Measurements from ENCODE around the gene MALL.
"Not testable (repeated sequence)": the region's sequence is repeated elsewhere in the genome, so short reads cannot be mapped to it uniquely, and the experiment has no call there.

Gene MALL

DNA sequence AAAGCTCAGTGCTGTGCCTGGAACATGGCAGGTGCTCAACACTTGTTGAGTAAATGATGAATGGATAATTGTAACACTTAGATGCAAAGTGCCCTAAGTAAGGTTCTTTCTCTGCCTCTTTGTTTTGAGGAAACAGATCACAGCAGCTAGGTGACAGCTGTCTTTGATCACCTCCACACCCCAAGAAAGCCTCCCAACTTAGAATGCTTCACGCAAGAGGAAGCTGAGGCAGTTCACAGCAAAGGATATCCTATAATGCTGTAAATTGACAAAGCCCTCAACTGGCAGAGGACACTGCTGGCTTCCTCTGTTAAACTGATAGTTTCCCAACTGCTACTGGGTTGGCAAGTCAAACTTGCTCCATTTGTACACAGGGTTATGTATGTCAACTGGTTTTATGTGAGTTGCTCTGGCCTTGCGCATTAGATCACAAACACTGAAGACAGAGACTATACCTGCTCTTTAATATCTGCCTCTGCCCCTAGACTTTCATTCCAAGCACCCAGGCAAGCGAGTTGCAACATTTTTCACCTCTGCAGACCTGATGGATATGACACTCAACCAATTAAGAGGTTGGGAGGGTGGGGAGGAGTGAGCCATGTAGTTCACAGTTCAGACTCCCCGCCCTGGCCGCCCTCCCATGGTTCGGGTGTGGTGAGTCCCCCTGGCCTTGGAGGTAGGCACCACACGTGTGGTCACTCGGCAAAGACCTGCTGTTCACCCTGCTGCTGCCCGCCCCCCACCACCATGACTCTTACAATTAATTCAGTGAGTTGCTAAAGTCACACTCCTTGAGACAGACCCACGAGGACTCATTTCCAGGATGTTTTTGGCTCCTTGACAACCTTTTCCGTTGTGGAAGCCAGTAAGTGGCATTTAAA, 4.8 kb upstream of the MALL start:
- DNase-seq: no peak

DNA sequence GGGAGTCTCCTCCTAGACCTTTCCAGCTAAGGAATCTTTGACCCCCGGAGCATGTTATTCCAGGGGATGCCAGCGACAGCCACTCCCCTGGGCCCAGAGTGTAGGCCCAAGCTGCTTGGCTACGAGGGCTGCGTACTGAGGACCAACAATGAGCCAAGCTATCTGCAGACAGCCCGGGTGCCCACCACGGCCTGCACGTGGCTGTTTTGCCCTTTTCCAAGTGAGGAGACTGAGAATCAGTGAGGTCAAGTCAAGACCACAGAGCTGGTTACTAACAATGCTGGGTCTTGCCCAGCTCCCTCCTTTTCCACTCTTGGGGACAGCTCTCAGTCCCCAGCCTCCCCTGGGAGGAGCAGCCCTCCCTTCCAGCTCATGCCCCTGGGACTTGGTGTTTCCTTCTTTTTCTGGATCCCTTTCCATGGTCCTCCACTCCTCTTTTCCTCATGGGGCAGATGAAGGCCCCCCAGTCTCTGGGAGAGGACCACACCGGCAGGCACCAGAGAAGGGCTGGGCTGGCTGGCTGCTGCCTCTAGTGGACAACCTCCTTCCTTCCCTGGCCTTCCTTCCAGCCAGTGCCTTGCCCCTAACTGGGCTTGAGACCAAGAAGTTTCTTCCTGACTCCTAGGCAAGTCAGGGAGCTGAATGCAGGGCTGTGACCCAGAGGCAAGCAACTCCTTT, 550 bp upstream of the MALL start:
- DNase-seq: no peak

DNA sequence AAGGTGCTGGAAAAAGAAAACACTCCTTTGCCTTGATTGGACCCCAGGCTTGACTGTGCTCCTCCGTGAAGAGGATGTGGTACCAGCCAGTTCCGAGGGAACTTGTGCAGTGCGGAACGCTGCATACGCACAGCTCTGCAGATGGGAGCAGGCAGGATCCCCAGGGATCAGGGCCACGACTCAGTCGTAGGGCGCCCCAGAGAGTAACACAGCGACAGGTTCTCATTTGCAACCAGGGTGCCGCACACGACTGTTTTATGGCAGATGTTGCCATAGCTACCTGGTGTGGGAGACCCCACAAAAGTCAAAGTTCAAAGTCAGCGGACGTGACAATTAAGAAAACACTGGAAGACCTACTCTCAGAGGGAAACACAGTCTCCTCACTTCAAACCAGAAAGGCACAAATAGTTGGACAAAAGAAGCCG, 779 bp downstream of the MALL start:
- DNase-seq: no peak

GRCh38 chr2:110113961-110114591, 1.5 kb downstream of the MALL start:
- no peak for DNase-seq

GRCh38 chr2:110108291-110108690, 7.3 kb downstream of the MALL start:
- DNase-seq: not testable (repeated sequence)

DNA sequence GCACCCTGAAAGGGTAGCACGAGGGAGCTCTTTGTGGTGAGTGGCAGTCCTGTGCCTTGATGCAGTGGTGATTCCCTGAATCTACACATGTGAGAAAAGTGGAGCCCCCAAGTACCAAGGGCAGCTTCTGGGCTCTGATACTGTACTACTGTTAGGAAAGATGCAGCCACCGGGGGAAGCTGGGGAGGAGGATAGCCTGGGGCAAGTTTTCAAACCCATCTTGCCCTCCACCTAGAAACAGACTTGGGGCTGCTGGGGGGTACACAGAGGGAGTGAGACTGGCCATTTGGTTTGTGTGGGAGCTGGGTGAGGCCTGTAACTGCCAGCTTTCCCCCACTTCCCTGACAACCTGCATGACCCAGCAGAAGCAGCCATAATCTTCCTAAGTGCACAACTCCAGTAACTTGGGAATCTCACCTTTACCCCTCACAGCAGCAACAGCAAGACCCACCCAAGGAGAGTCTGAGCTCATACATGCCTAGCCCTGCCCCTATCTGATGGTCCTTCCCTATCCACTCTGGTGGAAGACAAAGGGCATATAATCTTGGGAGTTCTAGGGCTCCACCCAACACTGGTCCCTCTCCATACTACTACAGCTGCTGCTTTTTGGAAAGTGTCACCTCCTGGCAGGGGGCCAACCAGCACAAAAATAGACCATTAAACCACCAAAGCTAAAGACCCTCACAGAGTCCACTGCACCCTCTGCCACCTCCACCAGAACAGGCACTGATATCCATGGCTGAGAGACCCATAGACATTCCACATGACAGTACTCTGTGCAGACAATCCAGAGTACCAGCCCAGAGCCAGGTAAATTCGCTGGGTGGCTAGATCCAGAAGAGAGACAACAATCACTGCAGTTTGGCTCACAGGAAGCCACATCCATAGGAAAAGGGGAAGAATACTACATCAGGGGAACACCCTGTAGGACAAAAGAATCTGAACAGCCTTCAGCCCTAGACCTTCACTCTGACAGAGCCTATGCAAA, 8.2 kb downstream of the MALL start:
- DNase-seq: no peak

DNA sequence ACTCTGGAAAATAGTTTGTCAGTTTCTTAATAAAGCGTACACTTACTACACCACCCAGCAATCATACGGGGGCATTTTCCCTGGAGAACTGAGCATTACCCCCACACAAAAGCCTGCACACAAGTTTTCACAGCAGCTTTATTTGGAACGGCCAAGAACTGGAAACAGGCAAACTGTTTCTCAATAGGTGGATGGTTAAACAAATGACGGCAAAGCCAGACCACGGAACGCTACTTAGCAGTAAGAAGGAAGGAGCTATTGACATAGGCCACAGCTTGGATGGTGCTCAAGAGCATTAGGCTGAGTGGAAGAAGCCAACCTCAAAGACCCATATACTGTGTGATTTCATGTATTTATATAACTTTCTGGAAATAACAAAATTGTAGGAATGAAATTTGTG, 9.0 kb downstream of the MALL start:
- no peak for DNase-seq

DNA sequence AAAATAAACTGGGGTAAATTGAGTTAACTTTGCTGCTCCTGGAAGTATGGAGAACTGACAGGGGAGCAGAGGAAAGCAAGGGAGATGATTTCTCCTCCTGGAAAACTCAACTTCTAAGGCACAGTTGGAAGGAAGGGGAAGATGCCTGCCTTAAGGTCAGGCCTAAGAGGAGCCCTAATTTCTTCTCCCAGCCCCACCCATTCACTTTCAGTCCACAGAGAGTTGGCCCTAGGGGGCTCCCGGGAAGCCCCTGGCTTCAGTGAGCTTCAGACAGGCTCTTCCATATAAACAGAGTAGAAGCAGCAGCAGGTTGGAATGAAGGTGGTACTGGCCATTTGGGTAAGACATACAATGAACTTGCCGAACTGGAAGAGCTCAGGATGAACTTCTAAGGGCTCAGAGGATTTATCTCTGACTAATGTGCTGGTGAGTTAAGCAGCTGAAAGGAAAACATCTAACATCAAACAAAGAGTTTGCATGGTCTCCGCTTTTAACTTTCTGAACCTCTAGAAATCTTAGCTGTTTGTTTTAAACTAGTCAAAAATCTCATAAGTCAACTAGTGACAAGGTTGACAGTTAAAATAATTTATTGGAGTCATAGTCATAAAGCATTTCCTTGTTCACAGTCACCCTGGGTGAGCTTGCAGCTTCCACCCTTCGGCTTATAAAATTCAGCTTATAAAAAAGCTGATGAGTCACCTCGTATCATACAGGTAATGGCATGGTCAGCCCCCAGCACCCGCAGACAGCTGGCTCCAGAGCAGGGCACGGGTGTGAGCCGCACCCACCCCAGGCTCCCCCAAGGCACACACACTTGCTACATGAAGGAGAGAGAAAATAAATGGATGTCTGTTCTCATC, 9.8 kb downstream of the MALL start:
- DNase-seq: no peak

DNA sequence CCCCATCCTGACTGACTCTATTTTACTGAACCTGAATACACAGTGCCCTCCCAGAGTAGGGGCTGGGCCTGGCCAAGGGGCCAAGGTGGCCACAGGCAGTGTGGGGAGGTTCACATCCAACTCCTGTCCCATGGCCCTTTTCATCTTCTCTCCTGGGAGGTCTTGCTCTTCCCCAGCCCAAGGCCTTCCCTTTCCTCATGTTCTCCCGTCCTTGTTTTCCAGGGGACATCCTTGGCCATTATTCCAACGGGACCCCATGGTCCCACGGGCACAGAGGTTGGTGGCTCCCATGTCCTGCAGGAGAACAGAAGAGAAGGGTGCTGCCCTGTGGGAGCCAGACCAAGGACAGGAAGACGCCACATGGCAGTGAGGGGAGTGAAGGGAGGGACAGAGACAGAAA, 10.4 kb downstream of the MALL start:
- DNase-seq: no peak

GRCh38 chr2:110104025-110104771, 11.4 kb downstream of the MALL start:
- no peak for DNase-seq

- DNase-seq: no peak
Observed at GRCh38 chr2:110103061-110103961, 12.3 kb downstream of the MALL start.

DNA sequence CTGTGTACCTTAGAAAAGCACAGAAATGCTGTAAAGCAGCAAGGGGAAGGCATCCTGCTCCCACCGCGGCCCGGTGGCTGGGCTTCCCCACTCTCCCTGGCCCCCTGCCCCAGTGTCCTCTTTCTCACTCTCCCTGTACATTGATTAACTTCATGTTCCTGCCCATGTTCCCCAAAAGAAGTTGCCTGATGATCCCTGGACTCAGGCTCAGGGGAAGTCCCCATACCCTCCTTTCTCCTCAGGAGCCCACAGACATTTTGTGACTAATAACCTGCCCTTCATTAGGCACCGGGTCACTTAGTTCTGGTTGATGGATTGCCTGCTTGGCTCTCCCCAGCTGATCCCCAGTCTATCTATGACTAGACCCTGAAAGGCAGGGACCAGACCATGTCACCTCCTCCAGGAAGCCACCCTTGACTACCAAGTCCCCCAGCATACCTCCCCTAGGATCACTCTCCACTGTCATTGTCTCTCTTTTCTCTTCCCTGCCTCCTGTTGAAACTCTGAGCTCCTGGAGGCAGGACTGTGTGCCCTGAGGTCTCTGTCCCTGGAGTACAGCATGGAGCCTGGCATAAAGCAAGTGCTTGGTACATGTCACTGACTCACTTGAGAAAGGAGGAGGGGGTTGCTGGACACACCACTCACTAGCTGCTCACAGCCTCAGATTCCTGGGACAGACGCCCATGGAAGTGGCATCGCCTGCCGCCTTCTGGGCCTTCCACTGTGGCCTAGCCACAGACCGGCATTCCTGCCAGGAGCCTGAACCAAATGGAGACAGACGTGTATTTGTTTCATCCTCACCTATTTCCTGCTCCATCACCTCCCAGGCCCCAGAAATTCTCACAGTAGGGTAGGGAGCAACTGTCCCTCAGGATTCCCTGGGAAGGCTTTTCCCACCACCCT, 13.5 kb downstream of the MALL start:
- DNase-seq: no peak

DNA sequence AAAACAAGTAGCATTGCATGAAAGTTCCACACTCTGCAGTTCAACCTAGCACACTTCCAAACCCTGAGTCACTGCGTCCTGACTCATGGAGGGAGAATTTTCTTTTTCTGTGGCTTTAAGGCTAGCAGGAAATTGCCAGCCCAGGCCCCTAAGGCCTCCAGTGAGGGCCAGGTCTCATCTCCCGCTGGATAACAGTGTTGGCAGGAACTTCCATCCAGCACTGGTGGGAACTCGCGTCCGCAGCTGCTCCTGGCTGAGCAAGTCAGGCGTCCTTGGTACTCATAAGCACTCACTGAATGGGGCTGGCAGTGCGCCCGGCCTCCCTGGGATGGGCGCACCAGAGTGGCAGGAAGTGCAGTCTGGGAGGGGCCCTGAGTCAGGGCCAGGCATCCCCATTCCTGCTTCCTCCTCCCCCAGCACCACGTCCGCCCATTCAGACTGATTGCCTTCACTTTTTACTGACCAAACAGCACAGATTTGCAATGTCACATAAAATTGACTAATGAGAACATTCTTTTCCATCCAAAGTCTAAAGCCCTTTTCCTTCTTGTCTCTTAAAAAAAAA, 14.3 kb downstream of the MALL start:
- peak; percentile 24 for DNase-seq

DNA sequence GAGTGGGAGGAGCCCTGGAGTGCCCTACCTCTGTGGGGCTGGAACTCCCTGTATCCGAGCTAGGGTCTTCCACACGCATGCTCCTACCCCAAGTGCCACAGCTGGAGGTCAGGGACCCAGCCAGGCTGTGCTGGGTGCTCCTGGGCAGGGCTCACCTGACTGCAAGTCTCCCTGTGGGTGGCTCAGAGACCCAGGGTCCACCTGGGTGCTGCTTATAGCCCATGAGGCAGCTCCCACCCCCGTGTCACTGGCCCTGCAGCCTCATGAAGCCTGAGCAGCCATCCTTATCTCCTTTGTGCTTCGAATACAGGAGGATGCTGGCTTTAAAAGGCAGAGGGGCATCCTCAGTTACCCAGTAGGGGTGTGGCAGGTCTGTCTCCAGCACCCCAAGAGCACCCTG, 14.7 kb downstream of the MALL start:
- not testable (repeated sequence) for DNase-seq

GRCh38 chr2:110100480-110100879, 15.1 kb downstream of the MALL start:
- DNase-seq: no peak

DNA sequence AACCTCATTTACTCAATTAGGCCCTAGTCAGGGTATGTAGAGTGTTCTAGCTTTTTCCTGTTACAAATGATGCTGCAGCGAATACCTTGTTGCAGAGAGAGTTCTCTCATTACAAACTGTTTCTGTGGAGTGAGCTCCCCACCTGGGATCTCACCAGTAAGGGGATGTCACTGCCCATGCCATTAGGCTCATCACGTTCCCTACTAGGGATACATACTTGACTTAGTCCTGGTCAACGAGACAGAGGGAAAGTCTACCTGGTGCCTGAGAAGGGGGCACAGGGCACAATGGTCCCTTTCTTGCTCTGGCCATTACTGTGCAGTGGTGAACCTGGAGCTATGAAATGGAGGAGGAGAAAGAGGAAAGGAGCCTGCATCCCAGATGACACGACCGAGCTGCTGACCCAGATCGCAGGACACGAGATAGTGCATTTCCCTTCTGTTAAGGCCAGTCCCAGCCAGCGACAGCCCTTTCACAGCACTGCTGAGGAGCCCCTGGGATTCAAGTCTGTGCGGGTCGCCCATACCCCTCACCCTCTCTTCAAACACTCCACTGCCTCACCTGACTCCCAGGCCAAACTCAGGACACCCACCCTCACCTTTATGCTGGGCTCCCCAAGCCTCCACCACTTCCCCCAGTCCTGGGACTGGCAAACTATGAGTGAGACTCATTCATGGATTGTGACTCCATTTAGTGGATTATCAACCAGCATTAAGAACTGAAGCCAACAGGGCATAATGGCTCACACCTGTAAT, 16.0 kb downstream of the MALL start:
- DNase-seq: no peak

GRCh38 chr2:110099038-110099425, 16.6 kb downstream of the MALL start:
- DNase-seq: no peak
